ENCODE results near the gene KCNK4.

The KCNK4 gene

DNA sequence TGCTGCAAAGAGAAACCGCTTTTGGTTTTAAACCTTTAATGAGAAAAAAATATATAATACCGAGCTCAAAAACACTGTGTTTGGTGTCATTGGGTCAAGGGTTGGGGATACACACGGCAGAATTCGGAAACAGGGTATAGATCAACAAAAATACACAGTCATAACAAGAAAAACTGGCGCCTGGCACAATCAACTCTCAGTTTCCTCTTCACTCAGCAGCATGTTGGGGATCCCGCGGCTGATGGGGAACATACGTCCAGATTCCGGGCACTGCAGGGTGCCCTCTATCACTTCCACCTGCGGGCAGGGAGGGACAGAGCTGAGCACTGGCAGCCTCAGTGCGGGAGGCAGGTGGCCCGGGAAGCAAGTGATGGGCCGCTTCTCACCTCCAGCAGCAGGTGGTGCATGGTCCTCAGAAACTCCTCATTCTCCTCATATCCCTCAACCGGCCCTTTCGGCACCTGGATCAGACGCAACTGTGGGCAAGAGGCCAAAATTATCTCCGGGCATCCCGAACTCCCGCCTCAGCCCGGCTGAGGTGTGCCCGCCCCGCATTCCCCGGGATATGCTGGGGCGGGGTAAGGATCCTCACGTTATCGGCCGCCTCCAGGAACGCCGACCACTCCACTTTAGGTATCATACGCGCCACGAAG is 25.7 kb downstream of the KCNK4 start:
- H3K79me2 ChIP-seq (ENCODE audit: insufficient read depth, low read depth) = peaks cover 23% of the 10 kb centered on the region; the same call in 1 of the 2 replicates
- H2AFZ ChIP-seq (ENCODE audit: low read depth) = peak overlapping the region; percentile 60; the same call in 1 of the 2 replicates
- H3K4me1 ChIP-seq (ENCODE audit: low read depth, poor library complexity, severe bottlenecking) = peaks cover 33% of the 10 kb centered on the region
- H3K27ac ChIP-seq = peak overlapping the region; percentile 88
- peak overlapping the region; percentile 84 for H3K9ac ChIP-seq
- no peak; the same call in 1 of the 2 replicates for TF ChIP-seq CTCF (conservative IDR thresholded peaks at IDR 0.05; ENCODE audit: low read depth, low read length)
- no peak overlapping the region for H3K4me3 ChIP-seq (IDR thresholded peaks at IDR 0.05; ENCODE audit: insufficient read depth, low read depth, low read length)
- H3K4me2 ChIP-seq = peak overlapping the region; percentile 94
- H3K27me3 ChIP-seq (ENCODE audit: insufficient read depth, low read depth) = no peaks in the 10 kb centered on the region
- no peaks in the 10 kb centered on the region for H3K36me3 ChIP-seq (ENCODE audit: insufficient read depth)
- no peaks in the 10 kb centered on the region for H4K20me1 ChIP-seq (ENCODE audit: insufficient read depth)

GRCh38 chr11:64317325-64317960 is 26.3 kb downstream of the KCNK4 start, which contains the start of gene TRMT112:
Gene TRMT112 (minus strand): TSS chr11:64317559. CDS start chr11:64317526, 33 bp downstream.
- peak within 1 kb of the TSS; percentile 84 for H3K9ac ChIP-seq
- H3K27me3 ChIP-seq (ENCODE audit: insufficient read depth, low read depth) = no peaks in the 10 kb centered on the region
- no peak within 1 kb of the TSS for H3K4me3 ChIP-seq (IDR thresholded peaks at IDR 0.05; ENCODE audit: insufficient read depth, low read depth, low read length)
- H3K36me3 ChIP-seq (ENCODE audit: insufficient read depth) = no peaks in the 10 kb centered on the region
- peaks cover 19% of the 10 kb centered on the region; the same call in 1 of the 2 replicates for H3K79me2 ChIP-seq (ENCODE audit: insufficient read depth, low read depth)
- no peaks in the 10 kb centered on the region for H4K20me1 ChIP-seq (ENCODE audit: insufficient read depth)
- peak within 1 kb of the TSS; percentile 88 for H3K27ac ChIP-seq
- H2AFZ ChIP-seq (ENCODE audit: low read depth) = peak within 1 kb of the TSS; percentile 67; the same call in 1 of the 2 replicates
- H3K4me1 ChIP-seq (ENCODE audit: low read depth, poor library complexity, severe bottlenecking) = peaks cover 33% of the 10 kb centered on the region
- no peak for TF ChIP-seq CTCF (conservative IDR thresholded peaks at IDR 0.05; ENCODE audit: low read depth, low read length)
- H3K4me2 ChIP-seq = peak within 1 kb of the TSS; percentile 94

- Histone ChIP-seq H3K36me3 (ENCODE audit: insufficient read depth) (no peaks in the 10 kb centered on the region), H3K4me3 (IDR thresholded peaks at IDR 0.05; ENCODE audit: insufficient read depth, low read depth, low read length) (no peak within 1 kb of the TSS), H3K79me2 (ENCODE audit: insufficient read depth, low read depth) (peaks cover 12% of the 10 kb centered on the region; the same call in 1 of the 2 replicates), H4K20me1 (ENCODE audit: insufficient read depth) (no peaks in the 10 kb centered on the region), H3K4me1 (ENCODE audit: low read depth, poor library complexity, severe bottlenecking) (peaks cover 33% of the 10 kb centered on the region), H2AFZ (ENCODE audit: low read depth) (peak within 1 kb of the TSS; percentile 67; the same call in 1 of the 2 replicates), H3K27me3 (ENCODE audit: insufficient read depth, low read depth) (no peaks in the 10 kb centered on the region), H3K9ac (peak within 1 kb of the TSS; percentile 84), H3K27ac (peak within 1 kb of the TSS; percentile 88), H3K4me2 (peak within 1 kb of the TSS; percentile 94)
- TF ChIP-seq CTCF (conservative IDR thresholded peaks at IDR 0.05; ENCODE audit: low read depth, low read length) = no peak
Measured at GRCh38 chr11:64317961-64318765, 27.1 kb downstream of the KCNK4 start, which contains the start of gene PRDX5. Gene PRDX5 (plus strand): TSS chr11:64318121. CDS start chr11:64318216, 95 bp downstream.
